GM12891 (cell line): Measurements from ENCODE around the gene OR10G3.
"Not testable (repeated sequence)": the region's sequence is repeated elsewhere in the genome, so short reads cannot be mapped to it uniquely, and the experiment has no call there.

Experiments
- DNase-seq: peaks from one replicate; pipeline ENCODE4 v3.0.0; 2011; ENCODE audit warnings: low spot score; ENCODE audit not compliant: insufficient read length
- FAIRE-seq: peaks from 2 replicates; lab custom pipeline; 2011; peaks lifted over from hg19 to GRCh38; lab: Jason Lieb, UNC
- PAX5 ChIP-seq: IDR thresholded peaks from 2 replicates; pipeline ENCODE4 v1.6.1; 2011; ENCODE audit warnings: low read length, moderate library complexity, mild to moderate bottlenecking; ENCODE audit not compliant: insufficient read depth, severe bottlenecking
- POLR2A ChIP-seq: IDR thresholded peaks from 2 replicates; pipeline ENCODE4 v1.6.1; 2011; ENCODE audit warnings: low read depth, low read length, control low read depth
- POLR2AphosphoS5 ChIP-seq: IDR thresholded peaks from 2 replicates; pipeline ENCODE4 v1.6.1; 2011; ENCODE audit warnings: low read depth, low read length, control low read depth
- POU2F2 ChIP-seq: IDR thresholded peaks from 2 replicates; pipeline ENCODE4 v1.6.1; 2011; ENCODE audit warnings: low read depth, mild to moderate bottlenecking, control low read depth, low read length, moderate library complexity
- SPI1 ChIP-seq: IDR thresholded peaks from 2 replicates; pipeline ENCODE4 v1.6.1; 2011; ENCODE audit warnings: low read depth, low read length, control low read depth
- TAF1 ChIP-seq: IDR thresholded peaks from 2 replicates; pipeline ENCODE4 v1.6.1; 2011; ENCODE audit warnings: low read depth, low read length, control low read depth

The OR10G3 gene

DNA sequence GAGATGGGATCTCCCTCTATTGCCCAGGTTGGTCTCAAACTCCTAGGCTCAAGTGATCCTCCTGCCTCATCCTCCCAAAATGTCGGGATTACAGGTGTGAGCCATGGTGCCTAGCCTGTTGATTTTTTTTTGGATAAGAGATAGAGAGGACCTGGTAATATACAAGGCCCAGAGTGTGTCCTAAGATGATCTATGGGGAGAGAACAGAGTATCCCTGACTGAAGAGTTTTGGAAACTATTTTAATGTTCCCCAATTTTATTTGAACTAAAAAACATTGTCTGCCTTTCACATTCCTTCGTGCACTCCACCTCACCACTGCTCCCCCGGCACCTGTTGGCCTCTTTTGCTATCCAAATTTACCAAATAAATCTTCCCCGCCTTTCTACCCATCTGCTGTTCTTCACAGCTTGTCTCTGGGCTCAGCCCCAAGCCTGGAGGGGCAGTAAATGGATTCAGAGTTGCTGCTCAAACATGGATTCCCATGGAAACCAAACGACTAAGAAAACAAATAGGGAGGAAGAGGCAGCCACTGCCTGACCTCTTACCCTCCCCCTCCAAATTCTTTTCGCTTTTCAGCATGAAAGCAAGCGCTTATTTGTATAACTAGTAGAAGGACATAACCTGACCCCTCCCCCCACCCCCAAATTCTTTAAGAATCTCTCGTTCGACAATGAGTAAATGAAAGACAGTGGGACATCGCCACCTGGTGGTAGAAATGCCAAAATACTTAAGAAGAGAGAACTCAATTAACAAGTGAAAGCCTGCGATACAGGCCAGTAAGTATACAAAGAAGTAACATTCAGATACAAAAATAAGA is 22.6 kb downstream of the OR10G3 start:
- no peak for TF ChIP-seq SPI1
- no peak for TF ChIP-seq TAF1
- TF ChIP-seq PAX5, result no peak
- no peak for TF ChIP-seq POLR2AphosphoS5
- no peak for TF ChIP-seq POU2F2
- no peak for TF ChIP-seq POLR2A
- no peak for FAIRE-seq
- DNase-seq, result peak; percentile 31

- TF ChIP-seq SPI1 (no peak), PAX5 (no peak), POU2F2 (no peak)
- FAIRE-seq (no peak), DNase-seq (no peak)
Observed at GRCh38 chr14:21556378-21557083, 23.3 kb downstream of the OR10G3 start.

DNA sequence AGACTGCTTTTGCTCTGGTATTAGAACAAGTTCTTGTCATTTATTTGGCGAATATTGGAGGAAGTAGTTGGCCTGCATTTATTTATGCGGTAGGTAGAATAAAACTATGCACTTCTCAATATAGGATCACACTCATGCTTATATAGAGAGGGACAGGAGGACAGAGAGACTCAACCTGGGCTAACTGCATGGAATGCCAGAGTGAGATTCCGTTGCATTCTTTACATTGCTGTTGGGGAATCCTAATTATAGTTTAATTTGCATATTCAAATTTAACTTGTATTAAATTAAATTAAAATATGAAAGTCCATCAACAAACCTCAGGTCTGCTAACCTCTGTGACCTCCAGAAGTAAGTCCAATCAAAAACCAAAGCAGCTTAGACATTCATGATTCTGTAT is 26.6 kb downstream of the OR10G3 start:
- FAIRE-seq (no peak), DNase-seq (no peak)
- TF ChIP-seq SPI1, result no peak
- no peak for TF ChIP-seq POLR2A
- no peak for TF ChIP-seq PAX5
- TF ChIP-seq POLR2AphosphoS5, result no peak
- TF ChIP-seq POU2F2, result no peak
- no peak for TF ChIP-seq TAF1

DNA sequence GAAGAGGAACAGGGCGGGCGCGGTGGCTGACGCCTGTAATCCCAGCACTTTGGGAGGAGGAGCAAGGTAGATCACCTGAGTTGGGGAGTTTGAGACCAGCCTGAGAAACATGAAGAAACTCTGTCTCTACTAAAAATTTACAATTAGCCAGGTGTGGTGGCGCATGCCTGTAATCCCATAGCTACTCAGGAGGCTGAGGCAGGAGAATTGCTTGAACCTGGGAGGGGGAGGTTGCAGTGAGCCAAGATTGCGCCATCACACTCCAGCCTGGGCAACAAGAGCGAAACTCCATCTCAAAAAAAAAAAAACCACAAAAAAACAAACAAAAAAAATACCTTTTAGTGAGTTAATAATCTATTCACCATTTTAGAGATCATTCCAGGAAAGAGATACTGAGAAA is 35.3 kb downstream of the OR10G3 start:
- FAIRE-seq, DNase-seq: not testable (repeated sequence)

DNA sequence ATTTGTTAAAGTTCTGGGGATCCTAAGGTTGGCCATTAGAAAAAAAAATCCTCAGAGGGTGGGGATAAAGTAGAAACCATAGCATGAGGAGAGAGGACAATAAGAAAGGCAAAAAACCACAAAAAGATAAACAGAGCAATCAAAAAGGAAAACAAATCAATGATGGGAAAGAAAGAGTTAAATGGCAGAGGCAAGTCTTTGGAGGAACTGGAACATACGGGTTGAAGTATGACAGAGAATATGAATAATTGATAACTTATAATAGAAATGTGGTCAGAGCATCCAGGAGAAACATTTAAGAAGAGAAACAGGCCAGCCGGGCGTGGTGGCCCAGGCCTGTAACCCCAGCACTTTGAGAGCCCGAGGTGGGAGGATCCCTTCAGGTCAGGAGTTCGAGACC is 35.9 kb downstream of the OR10G3 start:
- no peak for TF ChIP-seq POLR2A
- no peak for TF ChIP-seq PAX5
- TF ChIP-seq POLR2AphosphoS5, result no peak
- TF ChIP-seq TAF1, result no peak
- no peak for TF ChIP-seq SPI1
- no peak for TF ChIP-seq POU2F2
- DNase-seq (no peak), FAIRE-seq (no peak)

- FAIRE-seq, result no peak
- TF ChIP-seq POLR2A (no peak), SPI1 (no peak), POU2F2 (no peak), TAF1 (no peak), PAX5 (no peak), POLR2AphosphoS5 (no peak)
- DNase-seq, result no peak
Observed at GRCh38 chr14:21543521-21543960, 36.3 kb downstream of the OR10G3 start.

- DNase-seq (no peak), FAIRE-seq (no peak)
- no peak for TF ChIP-seq SPI1
- TF ChIP-seq POLR2AphosphoS5, result no peak
- no peak for TF ChIP-seq POU2F2
- TF ChIP-seq TAF1, result no peak
- TF ChIP-seq PAX5, result no peak
- no peak for TF ChIP-seq POLR2A
Observed at GRCh38 chr14:21541413-21542074, 38.3 kb downstream of the OR10G3 start.

DNA sequence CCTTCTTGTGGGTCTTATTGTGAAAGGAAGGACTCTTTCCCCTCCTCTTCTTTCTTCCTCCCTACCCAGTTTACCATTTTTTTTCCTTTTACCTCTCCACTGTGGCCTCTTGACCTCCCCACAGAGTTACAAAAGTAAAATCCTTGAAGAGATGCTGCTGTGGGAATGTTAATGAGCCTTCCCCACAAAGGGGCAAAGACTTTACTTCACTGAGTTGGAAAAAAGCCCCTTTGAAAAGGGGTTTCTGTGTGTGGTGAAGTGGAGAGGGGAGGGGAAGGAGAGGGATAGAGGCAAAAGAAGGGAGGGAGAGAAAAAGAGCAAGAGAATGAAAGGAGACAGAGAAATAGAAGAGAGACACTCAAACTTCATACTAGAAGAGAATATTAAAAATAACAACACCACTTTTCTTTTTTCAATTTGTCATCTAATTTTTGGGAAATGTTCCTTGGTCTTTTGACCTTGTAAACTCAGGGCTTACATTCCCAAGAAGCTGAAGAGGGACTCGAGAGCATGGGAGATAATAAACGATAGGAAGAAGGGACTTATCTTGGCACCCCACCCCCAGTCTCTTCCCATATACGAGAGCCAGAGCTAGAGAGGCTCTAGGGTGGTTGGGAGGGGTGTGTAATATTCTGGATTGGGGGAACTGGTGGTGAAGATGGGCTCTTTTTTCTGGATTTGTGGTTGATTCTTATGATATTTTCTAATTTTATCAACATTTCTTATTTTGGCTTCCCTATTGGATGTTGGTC is 40.5 kb downstream of the OR10G3 start:
- no peak for DNase-seq
- no peak for TF ChIP-seq SPI1
- no peak for TF ChIP-seq POU2F2
- no peak for TF ChIP-seq PAX5
- no peak for TF ChIP-seq TAF1
- TF ChIP-seq POLR2AphosphoS5, result no peak
- TF ChIP-seq POLR2A, result no peak
- no peak for FAIRE-seq

DNA sequence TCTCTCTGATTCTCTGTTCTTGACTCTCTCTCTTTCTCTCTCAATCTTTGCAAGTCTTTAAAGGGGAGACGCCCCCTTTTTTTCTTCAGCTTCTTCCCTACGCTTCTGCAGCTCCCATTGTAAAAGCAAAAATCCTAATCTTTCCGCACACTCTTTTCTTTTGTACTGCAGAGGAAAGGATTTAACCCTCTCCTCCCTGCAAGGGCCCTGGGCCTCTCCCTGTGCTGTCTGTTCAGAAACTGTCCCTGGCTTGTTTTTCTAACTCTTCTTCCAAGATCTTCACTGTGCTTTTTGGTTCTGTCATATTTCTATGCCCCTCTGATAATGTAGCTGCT is 42.8 kb downstream of the OR10G3 start:
- FAIRE-seq (no peak), DNase-seq (no peak)
- TF ChIP-seq SPI1, result no peak
- no peak for TF ChIP-seq POU2F2
- no peak for TF ChIP-seq POLR2A
- TF ChIP-seq POLR2AphosphoS5, result no peak
- TF ChIP-seq PAX5, result no peak
- TF ChIP-seq TAF1, result no peak
